SK-N-SH (cell line): ENCODE data around the gene FOXRED1. TPM values are rescaled to one million over a fixed set of nuclear protein-coding genes. Genes with fewer than 3 reads are reported as not detected.

Source experiments
- CTCF ChIA-PET: fragments of 300-600, 350-600 bp; formaldehyde crosslinking; extraction: SDS; loops from one replicate; lab custom pipeline; 2021; lab: Yijun Ruan, JAX
- POLR2A ChIA-PET: fragments of 350-600 bp; sonication (Branson Sonifier 250); formaldehyde crosslinking; extraction: SDS; loops from one replicate; lab custom pipeline; 2020; ENCODE audit warnings: antibody characterized with exemption, inconsistent platforms; lab: Yijun Ruan, JAX
- DNase-seq: peaks from one replicate; pipeline ENCODE4 v3.0.0; 2012
- H2AFZ ChIP-seq: fragments of 200-600 bp; sonication (generic); 2 replicates; pipeline ENCODE4 v1.8.1; 2016; ENCODE audit warnings: antibody characterized with exemption, mild to moderate bottlenecking, low read depth
- H3F3A ChIP-seq: fragments of 200-600 bp; sonication (generic); replicated peaks from 2 replicates; pipeline ENCODE3; 2016; ENCODE audit warnings: antibody characterized with exemption, mild to moderate bottlenecking; ENCODE audit not compliant: insufficient read depth
- H3K27ac ChIP-seq, 2 experiments: fragments of 200-500 bp in 1 of 2; fragments of 200-600 bp in 1 of 2; sonication (Bioruptor generic) in 1 of 2; sonication (generic), shearing (Covaris generic) in 1 of 2; 2 replicates each; pipeline versions ENCODE4 v1.5.1 to v1.6.1; 2014 to 2016; ENCODE audit warnings: low read depth in 2 of 2, inconsistent platforms in 1 of 2, low read length in 1 of 2, mild to moderate bottlenecking in 1 of 2, mixed read lengths in 1 of 2
- H3K27me3 ChIP-seq: fragments of 200-600 bp; sonication (generic), shearing (Covaris generic); 2 replicates; pipeline ENCODE4 v1.6.1; 2016; ENCODE audit warnings: mixed run types; ENCODE audit not compliant: insufficient read depth
- H3K36me3 ChIP-seq, 2 experiments: fragments of 200-500 bp in 1 of 2; fragments of 200-600 bp in 1 of 2; sonication (Bioruptor generic) in 1 of 2; sonication (generic) in 1 of 2; replicated peaks in 1 of 2; 2 replicates each; pipeline versions ENCODE3 to v1.5.1; 2014 to 2016; ENCODE audit warnings: low read length in 1 of 2, mild to moderate bottlenecking in 1 of 2; ENCODE audit not compliant: insufficient read depth in 2 of 2, control insufficient read depth in 1 of 2
- H3K4me1 ChIP-seq, 2 experiments: fragments of 200-500 bp in 1 of 2; fragments of 200-600 bp in 1 of 2; sonication (Bioruptor generic) in 1 of 2; sonication (generic), shearing (Covaris generic) in 1 of 2; 2 replicates each; pipeline versions ENCODE4 v1.5.1 to v1.6.1; 2014 to 2016; ENCODE audit warnings: low read depth in 1 of 2, low read length in 1 of 2, mixed run types in 1 of 2; ENCODE audit not compliant: insufficient read depth in 2 of 2, control insufficient read depth in 1 of 2
- H3K4me2 ChIP-seq: fragments of 200-600 bp; sonication (generic), shearing (Covaris generic); 2 replicates; pipeline ENCODE4 v1.6.1; 2017; ENCODE audit warnings: mixed run types
- H3K4me3 ChIP-seq, 2 experiments: fragments of 200-500 bp in 1 of 2; fragments of 200-600 bp in 1 of 2; sonication (Bioruptor generic) in 1 of 2; sonication (generic), shearing (Covaris generic) in 1 of 2; 2 replicates each; pipeline versions ENCODE4 v1.5.1 to v1.8.1; 2014 to 2016; ENCODE audit warnings: low read depth in 2 of 2, inconsistent platforms in 1 of 2, low read length in 1 of 2, mild to moderate bottlenecking in 1 of 2, mixed read lengths in 1 of 2, moderate library complexity in 1 of 2
- H3K79me2 ChIP-seq: fragments of 200-600 bp; sonication (generic); 2 replicates; pipeline ENCODE4 v1.8.1; 2017; ENCODE audit warnings: mild to moderate bottlenecking; ENCODE audit not compliant: insufficient read depth
- H3K9ac ChIP-seq: fragments of 200-600 bp; sonication (generic); 2 replicates; pipeline ENCODE4 v1.6.1; 2017; ENCODE audit warnings: mixed run types
- H3K9me2 ChIP-seq: fragments of 200-600 bp; sonication (generic); 2 replicates; pipeline ENCODE4 v1.6.1; 2017; ENCODE audit warnings: mixed run types
- H3K9me3 ChIP-seq: fragments of 200-600 bp; sonication (generic); 2 replicates; pipeline ENCODE4 v1.6.1; 2017; ENCODE audit warnings: mixed run types, mild to moderate bottlenecking, moderate library complexity
- H4K20me1 ChIP-seq: fragments of 200-600 bp; sonication (generic); 2 replicates; pipeline ENCODE4 v1.6.1; 2017; ENCODE audit warnings: mild to moderate bottlenecking, mixed run types; ENCODE audit not compliant: insufficient read depth
- JUND ChIP-seq: IDR thresholded peaks from 2 replicates; pipeline ENCODE4 v1.4.0; 2012
- MEF2A ChIP-seq: IDR thresholded peaks from 2 replicates; pipeline ENCODE4 v1.4.0; 2012; ENCODE audit warnings: low read depth, borderline replicate concordance
- MXI1 ChIP-seq: IDR thresholded peaks from 2 replicates; pipeline ENCODE4 v1.6.1; 2012; ENCODE audit warnings: mild to moderate bottlenecking, low read depth, low read length, improper control_type of control experiment
- NRF1 ChIP-seq: IDR thresholded peaks from 2 replicates; pipeline ENCODE4 v1.6.1; 2012; ENCODE audit warnings: low read depth, mild to moderate bottlenecking, low read length
- PBX3 ChIP-seq: IDR thresholded peaks from 2 replicates; pipeline ENCODE4; 2012
- POLR2AphosphoS5 ChIP-seq: IDR thresholded peaks from 2 replicates; pipeline ENCODE4 v1.6.1; 2012; ENCODE audit warnings: low read depth, low read length
- RXRA ChIP-seq: IDR thresholded peaks from 2 replicates; pipeline ENCODE4 v1.4.0; 2012; ENCODE audit warnings: low read depth, mild to moderate bottlenecking, borderline replicate concordance
- SIN3A ChIP-seq: IDR thresholded peaks from 2 replicates; pipeline ENCODE4 v1.6.1; 2012; ENCODE audit warnings: low read depth, mild to moderate bottlenecking, low read length, moderate library complexity, borderline replicate concordance
- SMC3 ChIP-seq: IDR thresholded peaks from 2 replicates; pipeline ENCODE4 v1.6.1; 2012; ENCODE audit warnings: low read depth, low read length, improper control_type of control experiment
- TAF1 ChIP-seq: IDR thresholded peaks from 2 replicates; pipeline ENCODE4 v1.6.1; 2012; ENCODE audit warnings: low read depth, mild to moderate bottlenecking, low read length, moderate library complexity, borderline replicate concordance
- ZBTB33 ChIP-seq: IDR thresholded peaks from 2 replicates; pipeline ENCODE4 v1.4.0; 2012; ENCODE audit warnings: low read depth, borderline replicate concordance
- WGBS: methylation state at CpG from one replicate; pipeline ENCODE4 v1.1.6; 2017; ENCODE audit warnings: low lambda C conversion rate; 5-methylcytosine and 5-hydroxymethylcytosine counted together
- polyA plus RNA-seq, 3 experiments: library from polyadenylated mRNA; depleted of rRNA; stranded (reverse); fragments of >200 nt; gene quantifications; 2 replicates each; pipeline ENCODE4 v1.2.3, GENCODE V29; 2012
- TF ChIP-seq, protein P1 (sequence below): IDR thresholded peaks from 2 replicates; pipeline ENCODE4 v1.6.1; 2012; ENCODE audit warnings: mild to moderate bottlenecking, low read depth, low read length, moderate library complexity

Gene FOXRED1
- polyA plus RNA-seq, 1 of the 3 experiments (the other 2 are of a cell fraction) = 35.2 TPM

GRCh38 chr11:126318574-126319373 lies 49.8 kb downstream of the FOXRED1 start (continued):
- TF ChIP-seq POLR2AphosphoS5 (0 out of 2 replicates have a peak, but pooled peaks have one; percentile 43), ZBTB33 (no peak), JUND (peak; percentile 50), RXRA (no peak; the same call in 1 of the 2 replicates), SIN3A (peak; percentile 75; the same call in 1 of the 2 replicates), MXI1 (0 out of 2 replicates have a peak, but pooled peaks have one; percentile 32)
- TF ChIP-seq, protein P1, sequence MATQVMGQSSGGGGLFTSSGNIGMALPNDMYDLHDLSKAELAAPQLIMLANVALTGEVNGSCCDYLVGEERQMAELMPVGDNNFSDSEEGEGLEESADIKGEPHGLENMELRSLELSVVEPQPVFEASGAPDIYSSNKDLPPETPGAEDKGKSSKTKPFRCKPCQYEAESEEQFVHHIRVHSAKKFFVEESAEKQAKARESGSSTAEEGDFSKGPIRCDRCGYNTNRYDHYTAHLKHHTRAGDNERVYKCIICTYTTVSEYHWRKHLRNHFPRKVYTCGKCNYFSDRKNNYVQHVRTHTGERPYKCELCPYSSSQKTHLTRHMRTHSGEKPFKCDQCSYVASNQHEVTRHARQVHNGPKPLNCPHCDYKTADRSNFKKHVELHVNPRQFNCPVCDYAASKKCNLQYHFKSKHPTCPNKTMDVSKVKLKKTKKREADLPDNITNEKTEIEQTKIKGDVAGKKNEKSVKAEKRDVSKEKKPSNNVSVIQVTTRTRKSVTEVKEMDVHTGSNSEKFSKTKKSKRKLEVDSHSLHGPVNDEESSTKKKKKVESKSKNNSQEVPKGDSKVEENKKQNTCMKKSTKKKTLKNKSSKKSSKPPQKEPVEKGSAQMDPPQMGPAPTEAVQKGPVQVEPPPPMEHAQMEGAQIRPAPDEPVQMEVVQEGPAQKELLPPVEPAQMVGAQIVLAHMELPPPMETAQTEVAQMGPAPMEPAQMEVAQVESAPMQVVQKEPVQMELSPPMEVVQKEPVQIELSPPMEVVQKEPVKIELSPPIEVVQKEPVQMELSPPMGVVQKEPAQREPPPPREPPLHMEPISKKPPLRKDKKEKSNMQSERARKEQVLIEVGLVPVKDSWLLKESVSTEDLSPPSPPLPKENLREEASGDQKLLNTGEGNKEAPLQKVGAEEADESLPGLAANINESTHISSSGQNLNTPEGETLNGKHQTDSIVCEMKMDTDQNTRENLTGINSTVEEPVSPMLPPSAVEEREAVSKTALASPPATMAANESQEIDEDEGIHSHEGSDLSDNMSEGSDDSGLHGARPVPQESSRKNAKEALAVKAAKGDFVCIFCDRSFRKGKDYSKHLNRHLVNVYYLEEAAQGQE = peak; percentile 40; the same call in 1 of the 2 replicates

- peaks cover 24 to 26% of the 10 kb centered on the region in 2 experiments for H3K4me1 ChIP-seq
- no peak overlapping the region; the same call in 1 of the 2 replicates for H2AFZ ChIP-seq
- H3K27me3 ChIP-seq = no peaks in the 10 kb centered on the region
- no peaks in the 10 kb centered on the region for H4K20me1 ChIP-seq
- peaks cover 3% of the 10 kb centered on the region for H3K79me2 ChIP-seq
- POLR2A ChIA-PET = interaction anchor here (0.8 kb wide), 1 partner anchor 11 kb away, joined by 3 read pairs; no protein-coding TSS in a partner anchor
- H3K4me3 ChIP-seq = no peak overlapping the region
- H3K9ac ChIP-seq = no peak overlapping the region
- peak overlapping the region; percentile 67 for H3K4me2 ChIP-seq
- CTCF ChIA-PET = interaction anchor here (0.9 to 2.5 kb wide), 6 partner anchors 9 to 671 kb away, joined by 3 to 33 read pairs (median 5); no protein-coding TSS in a partner anchor
- peaks cover 0 to 5% of the 10 kb centered on the region in 2 experiments for H3K36me3 ChIP-seq
- H3K9me3 ChIP-seq = no peaks in the 10 kb centered on the region
- DNase-seq = no peak
- H3K27ac ChIP-seq = peak overlapping the region; percentile 78 to 91
- peaks cover 25% of the 10 kb centered on the region for H3F3A ChIP-seq
- 93% methylated on average over 5 of the region's 5 CpGs for WGBS
- H3K9me2 ChIP-seq = no peaks in the 10 kb centered on the region
- TF ChIP-seq TAF1 = no peak
- TF ChIP-seq NRF1 = no peak
- no peak for TF ChIP-seq SMC3
- no peak for TF ChIP-seq PBX3
- no peak for TF ChIP-seq MEF2A
These were observed 50.4 kb downstream of the FOXRED1 start for GRCh38 chr11:126319374-126319740.
